Stimulated activated CD4-positive, alpha-beta T cell treated with anti-CD3 and anti-CD28 coated beads, Interleukin-4, amount 100 ng/mL, for 48 hours (primary cell): ENCODE results near the gene SCUBE1.
A peak's percentile ranks its signal among the peaks of the same experiment; 100 is the strongest.

ENCODE experiments used
- DNase-seq, 2 donors: peaks; one replicate each; pipeline ENCODE4 v3.0.0-alpha.2; 2020; ENCODE audit warnings: low read depth in 2 of 2

SCUBE1 gene

DNA sequence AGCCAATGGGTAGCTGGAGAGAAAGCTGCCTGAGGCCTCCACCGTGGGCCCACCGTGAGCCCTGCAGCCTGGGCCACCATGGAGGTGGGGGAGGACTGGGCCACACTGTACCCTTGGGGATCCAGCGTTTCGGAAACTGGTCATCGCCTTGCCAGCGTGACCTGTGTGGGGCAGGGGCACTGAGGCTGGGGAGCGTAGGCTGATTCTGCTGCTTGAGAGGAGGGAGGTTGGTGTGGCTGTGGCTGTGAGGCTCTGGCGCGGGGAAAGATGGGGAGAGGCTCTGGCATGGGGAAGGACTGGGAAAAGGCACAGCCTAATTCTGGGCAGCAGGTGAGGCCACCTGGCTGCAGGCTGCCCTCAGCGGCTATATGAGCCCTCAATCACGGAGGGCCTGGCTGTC, 143.6 kb downstream of the SCUBE1 start:
- DNase-seq, result no peak

DNA sequence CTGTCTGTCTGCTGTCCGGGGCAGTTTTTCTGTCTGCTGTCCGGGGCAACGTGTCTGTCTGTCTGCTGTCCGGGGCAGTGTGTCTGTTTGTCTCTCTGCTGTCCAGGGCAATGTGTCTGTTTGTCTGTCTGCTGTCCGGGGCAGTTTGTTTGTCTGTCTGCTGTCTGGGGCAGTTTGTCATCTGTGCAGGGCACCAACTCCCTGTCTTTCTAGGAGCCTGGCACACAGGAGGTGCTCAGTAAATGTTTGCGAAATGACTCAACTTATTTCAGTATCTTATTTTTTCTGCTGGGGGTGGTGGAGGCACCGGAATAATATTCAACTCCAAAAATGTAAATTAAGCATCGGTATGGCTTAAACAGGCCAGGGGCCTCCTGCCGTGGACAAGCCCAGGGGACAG, 144.2 kb downstream of the SCUBE1 start:
- DNase-seq, result no peak

DNA sequence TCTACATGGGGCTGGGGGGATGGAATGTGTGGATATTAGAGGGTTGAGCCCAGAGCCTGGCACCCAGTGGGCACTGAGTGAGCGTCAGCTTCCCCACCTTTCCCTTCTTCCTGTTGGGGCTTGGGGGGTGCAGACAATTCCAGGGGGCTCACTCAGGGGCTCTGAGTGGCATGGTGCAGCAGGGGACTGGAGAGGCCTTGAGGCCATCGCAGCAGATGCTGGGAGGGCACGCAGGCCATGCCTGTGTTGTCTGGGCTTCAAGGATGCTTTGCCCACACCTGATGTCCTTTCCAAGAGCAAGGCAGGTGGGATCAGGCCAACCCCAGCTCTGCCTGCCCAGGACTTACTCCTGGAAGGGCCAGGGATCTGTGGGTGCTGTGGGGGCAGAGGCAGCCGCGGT, 145.0 kb downstream of the SCUBE1 start:
- no peak for DNase-seq

DNA sequence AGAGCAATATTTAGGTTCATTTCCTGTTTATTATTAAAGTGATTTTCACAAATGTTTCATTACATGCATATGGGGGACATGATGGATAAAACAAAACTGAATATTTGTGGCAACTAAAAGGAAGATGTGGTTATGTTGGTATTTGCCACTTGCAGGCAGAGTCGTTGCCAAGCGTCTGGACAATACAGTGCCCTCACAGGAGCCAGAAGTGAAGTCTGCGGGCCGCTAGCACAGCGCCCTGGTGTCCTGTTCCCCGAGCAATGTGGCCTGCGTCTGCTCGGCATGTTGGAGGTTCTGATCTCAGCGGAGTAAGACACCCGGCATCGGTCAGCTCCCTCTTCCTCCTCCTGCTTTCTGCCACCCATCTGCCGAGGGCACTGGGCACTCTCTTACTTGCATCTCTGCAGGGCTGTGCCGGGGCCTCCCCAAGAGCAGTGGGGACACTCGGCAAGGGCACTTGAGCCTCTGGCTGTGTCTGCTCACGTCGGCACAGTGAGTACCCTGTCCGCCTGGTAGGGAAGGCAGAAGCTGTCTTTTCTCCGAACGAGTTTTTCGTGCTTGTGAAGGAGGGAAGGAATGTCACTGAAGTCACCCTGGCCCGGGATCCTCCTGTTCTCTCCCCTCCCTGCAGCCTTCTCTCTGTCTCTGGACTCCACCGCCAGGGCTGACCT, 145.8 kb downstream of the SCUBE1 start:
- DNase-seq, result no peak

DNA sequence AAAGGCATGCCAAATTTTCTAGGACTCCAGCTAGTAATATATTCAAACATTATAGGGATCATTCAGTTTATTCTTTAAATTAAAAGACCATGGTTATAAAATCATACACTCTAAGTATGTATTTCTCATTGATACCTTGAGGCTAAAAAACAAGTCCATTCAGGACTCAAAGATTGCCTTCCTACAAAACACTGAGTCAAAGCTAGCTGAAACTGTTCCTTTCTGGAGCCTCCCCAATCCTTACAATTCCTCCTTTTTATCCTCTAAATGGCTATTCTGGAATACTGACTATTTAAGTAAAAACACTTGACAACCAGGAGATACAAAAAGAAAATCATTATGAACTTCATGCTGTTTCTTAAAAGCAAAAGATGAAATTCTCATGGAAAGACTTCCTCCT, 151.3 kb downstream of the SCUBE1 start:
- DNase-seq, result no peak

DNA sequence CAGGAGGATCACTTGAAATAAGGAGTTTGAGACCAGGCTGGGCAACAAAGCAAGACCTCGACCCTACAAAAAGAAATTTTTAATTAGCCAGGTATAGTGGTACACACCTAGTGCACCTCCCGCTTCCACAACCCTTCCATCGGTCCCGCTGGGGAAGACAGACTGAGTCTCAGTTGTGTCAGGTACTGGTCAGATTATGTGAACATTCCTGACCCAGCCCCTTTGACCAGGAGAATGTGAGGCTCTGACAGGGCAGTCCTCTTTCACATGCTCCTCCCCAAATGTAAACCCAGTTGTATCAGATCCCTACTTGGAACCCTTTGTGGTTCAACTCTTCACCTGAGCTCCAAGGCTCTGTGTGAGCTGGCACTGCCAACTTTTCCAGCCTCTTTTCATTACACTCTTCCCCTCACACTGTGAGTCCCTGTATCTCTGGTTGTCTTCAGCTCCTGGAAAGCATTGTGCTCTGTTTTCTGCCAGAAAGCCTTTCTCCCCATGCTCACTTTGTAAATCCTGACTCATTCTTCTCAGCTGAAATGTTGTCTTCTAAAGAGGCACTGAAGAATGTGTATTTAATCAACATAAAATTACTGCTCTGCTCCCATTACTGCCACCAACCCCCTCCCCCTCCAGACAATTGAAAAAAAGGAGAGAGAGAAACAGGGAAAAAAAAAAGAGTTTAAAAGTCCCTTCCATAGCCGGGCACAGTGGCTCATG, 154.2 kb downstream of the SCUBE1 start:
- no peak for DNase-seq

DNA sequence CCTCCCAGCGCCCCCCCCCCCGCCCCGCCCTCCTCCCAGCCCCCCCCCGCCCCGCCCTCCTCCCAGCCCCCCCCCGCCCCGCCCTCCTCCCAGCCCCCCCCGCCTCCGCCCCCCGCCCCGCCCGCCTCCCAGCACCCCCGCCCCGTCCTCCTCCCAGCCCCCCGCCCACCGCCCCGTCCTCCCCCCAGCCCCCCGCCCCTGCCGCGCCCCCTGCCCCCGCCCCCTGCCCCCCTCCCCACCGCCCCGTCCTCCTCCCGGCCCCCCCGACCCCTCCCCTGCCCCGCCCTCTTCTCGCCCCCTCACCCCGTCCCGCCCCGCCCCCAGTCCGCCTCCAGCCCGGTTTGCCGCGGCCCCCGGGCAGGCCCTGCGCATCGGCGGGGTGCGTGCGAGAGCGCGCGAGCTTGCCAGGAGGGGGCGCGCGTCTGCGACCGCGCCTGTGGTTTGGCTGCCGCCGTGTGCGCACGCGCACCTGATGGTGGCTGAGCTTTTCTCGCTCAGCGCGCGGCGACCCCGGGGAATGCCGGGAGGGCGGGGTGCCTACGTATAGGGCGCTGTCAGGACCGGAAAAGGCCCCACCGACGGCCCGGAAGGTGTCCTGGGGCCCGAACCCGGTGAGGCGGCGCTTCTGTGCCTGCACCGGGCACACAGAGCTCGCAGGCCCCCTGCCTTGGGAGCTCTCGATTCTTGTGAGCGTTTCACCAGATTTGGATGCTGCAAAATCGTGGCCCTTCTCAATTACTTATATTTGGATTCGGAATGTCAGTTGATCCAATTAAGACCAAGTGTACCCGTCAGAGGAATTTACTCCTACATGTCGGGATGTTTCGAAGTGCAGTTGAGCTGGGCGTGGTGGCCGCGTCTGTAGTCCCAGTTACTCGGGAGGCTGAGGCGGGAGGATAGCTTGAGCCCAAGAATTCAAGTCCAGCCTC, 155.7 kb downstream of the SCUBE1 start:
- peak; percentile 93 to 94 for DNase-seq

DNA sequence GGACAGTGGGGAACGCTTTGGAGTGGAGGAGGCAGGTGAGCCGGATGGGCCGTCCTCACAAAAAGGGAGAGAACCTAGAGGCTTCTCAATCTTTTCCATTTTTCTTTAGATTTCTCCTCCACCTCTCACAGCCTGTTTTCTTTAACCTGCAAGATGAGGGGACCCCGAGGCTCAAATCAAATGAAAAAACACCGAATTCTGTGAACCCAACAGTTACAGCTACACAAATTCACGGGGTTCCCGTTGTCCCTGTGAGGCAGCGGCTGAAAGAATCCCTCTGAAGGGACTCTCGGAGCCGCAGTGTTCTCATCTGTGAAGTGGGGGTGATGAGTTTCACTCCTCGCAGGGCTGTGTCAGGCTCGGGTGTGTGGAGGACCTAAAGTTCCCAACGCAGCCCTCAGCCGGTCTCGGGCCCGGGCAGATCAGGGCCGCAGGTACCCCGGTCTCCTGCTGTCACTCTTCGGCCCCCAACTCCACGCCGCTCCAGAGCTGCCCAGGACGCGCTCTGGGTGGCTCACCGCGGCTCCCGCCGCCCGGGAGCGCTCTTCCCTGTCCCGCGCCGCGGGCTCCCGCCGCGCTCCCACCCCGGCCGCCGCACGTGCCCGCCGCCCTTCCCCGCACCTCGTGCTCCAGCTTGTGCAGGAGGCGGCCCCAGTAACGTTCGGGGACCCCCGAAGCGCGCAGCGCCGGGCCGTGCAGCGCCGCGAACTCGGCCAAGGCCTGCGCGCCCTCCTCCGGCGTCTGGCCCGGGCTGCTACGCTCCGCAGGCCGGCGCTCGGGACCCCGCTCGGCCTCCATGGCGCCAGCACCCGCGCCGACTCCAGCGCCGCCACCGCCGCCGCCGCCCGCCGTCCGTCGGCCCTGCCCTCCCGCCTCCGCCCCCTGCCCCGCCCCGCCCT, 156.7 kb downstream of the SCUBE1 start, which contains the start of gene TTLL12:
Gene TTLL12, minus strand, starts transcription at position 863 of the 899 bp plus-strand sequence. Its CDS starts 65 bp downstream, at position 798.
- DNase-seq, result peak; percentile 48 to 49

DNA sequence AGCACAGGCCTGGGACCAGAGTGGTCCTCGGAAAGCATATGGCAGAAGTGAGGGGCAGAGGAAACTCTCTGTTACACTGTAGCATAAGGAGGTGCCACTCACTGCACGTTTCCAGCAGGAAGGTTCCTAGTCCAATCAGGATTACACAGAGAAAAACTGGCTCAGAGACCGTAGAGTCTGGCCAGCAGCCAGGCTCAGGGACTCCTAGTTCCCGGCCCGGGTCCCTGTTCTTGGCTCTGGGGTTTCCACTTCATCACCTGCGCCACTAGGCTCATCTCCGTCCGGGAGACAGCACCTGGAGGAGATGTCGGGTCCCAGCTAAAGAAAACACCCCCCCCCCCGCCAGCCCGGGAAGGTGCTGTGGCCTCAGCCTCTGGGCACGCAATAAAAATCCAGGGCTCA, 157.3 kb downstream of the SCUBE1 start:
- no peak for DNase-seq

DNA sequence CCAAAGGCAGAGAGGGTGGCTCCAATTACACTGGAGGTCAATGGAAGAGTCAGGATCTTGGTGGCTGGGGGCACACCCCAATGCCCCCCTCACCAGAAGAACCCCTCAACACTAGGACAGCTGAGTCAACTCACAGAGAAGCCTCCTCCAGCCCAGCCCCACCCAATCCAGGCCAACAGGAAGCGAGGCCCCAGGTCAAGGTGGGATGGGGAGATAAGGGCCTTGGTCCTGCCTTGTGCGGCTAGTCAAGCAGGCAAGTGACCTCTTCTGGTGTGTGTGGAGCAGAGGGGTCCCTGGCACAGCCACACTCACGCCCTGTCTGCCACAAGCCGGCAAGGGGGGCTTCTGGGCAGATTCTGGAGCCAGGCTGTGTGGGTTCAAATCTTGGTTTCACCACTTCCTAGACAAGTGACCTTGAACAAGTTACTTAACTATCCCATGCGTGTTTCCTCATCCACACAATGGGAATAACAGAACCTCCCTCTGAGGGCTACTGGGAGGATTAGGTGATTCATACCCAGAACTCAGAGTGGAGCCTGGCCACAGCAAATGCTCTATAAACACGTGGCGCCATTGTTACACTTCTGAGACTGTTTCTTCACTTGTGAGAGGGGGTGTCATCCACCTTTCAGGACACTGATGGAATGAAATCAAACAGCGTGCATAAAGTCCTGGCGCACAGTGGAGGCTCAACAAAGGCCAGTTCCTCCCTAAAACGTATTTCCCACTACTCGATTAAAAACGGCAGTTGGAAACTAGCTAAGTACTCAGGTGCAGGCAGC, 159.5 kb downstream of the SCUBE1 start:
- no peak for DNase-seq

DNA sequence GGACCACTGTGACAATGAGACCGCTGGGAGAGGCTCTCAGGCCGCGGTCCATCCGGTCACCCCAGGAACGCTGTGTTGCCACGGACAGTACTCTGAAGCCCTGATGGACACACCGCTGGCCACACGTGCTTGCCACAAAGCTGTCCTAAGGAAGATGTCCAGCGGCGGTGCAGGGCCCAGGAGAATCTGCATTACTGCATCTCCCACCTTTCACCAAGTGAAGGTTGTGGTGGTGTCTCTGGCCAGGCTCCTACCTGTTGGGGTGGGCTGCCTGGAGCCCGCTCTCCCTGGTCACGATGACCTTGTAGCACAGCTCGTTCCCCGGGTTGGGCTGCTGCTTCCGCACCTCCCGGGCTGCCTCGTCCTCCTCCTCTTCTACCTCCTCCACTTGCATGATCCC, 160.4 kb downstream of the SCUBE1 start:
- no peak for DNase-seq

DNA sequence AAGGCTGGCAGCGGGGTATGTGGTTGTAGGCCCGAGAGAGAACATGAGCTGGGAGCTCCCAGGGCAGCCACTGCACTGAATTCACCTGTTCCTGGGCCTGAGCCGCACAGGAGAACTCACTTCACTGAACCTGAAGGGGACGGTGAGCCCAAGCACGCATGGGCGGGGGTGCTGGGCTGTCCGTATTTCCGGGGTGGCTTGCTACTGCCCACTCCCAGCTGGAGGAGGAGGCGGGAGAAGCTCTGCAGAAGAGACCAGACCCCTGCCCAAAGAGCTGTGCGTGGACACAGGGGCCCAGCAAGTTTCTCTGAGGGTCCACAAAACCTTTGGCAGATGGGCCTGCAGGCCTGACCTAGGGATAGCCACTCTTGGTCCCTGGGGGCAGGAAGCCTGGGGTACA, 161.1 kb downstream of the SCUBE1 start:
- no peak for DNase-seq

DNA sequence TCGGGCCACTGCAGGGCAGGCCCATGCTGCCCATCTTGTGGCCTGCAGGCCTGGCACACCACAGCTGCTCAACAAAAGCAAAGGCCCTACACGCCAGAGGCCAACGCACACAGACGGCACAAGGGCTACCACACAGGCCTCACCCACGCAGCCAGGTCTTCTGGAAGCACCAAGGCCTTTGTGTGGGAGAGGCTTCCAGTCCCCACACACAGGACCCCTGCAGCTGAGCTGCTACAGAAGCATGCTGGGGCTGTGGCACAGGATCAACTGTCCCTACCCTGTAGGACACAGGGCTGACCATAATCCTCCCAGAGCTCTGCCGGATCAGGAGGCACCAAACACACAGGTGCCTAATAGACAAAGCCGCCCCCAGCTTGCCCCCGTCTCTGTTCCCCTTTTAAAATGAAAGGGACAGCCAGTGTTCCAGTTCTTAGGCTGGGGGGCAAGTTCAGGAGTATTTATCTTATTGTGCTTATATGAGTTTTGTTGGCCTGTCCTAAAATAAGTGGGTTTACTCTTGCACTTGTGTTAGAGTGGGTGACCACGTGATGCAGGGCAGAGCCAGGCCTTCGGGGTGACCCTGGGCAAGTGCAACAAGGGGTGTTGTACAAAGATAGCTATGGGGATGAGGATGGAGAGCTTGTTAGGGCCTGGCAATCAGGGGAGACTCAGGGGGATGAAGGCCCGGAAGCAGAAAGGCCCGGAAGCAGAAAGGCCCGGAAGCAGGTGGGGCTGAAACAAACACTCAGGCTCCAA, 161.7 kb downstream of the SCUBE1 start:
- DNase-seq, result no peak

DNA sequence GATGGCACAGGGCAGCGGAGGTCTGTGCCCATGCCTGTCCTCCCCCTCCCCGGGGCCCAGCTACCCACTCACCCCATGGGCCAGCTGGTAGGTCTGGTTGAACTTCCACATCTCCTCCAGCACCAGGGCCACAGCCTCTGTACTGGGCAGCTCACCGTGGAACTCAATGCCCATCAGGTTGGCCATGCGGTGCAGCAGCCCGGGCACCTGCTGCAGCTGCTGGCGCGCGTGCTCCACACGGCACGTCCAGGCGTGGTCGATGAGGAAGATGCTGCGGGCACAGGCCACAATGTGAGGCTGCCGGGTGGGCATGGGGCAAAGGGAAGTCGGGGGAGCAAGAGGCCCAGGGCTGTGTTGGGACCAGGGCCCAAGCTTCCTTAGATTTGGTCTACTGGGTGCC, 162.5 kb downstream of the SCUBE1 start:
- no peak for DNase-seq

DNA sequence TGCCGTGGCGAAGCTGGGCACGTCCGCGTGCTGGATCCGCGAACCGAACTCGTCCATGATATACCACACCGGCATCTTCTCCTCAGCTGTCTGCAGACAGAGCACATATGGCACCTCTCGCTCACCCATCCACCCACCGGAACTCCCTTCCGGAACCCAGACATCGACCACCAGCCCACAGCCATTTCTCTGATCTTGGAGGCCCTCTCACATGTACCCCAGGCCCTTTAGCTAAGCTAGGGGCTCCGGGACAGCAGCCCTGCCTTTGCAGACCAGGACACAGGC, 163.3 kb downstream of the SCUBE1 start:
- DNase-seq, result no peak

DNA sequence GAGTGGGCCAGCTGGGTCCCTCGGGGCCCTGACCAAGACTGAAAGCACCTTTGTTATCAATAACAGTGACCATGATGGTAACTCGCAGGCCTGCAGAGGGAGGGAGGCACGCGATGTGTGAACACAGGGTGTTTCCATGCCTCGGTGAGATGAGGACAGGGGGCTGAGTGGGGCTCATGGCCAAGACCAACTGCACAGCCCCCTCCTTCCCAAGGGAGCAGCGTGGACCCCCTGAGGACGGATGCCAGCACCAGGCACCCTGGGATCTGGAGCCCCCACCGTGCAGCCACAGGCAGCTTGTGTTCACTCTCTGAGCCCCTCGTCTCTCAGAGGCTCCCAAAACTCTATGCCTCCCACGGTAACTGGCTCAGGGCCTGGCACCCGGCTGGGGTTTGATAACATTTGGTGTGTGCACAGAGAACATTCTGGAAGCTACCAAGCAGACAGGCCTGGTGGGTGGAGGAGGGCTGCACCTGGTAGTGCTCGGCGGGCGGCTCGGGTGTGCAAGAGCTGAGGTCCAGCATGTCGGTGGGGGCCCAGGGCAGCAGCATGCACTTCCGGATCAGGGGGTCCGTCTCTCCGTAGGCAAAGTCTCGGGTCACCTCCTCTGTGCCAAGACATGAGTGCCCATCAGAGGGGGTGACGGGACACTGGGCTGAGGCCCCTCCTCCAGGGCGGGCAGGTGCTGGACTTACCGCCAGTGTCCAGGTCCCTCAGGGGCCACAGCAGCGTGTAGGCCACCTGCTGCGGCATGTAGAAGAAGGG, 163.8 kb downstream of the SCUBE1 start:
- no peak for DNase-seq

DNA sequence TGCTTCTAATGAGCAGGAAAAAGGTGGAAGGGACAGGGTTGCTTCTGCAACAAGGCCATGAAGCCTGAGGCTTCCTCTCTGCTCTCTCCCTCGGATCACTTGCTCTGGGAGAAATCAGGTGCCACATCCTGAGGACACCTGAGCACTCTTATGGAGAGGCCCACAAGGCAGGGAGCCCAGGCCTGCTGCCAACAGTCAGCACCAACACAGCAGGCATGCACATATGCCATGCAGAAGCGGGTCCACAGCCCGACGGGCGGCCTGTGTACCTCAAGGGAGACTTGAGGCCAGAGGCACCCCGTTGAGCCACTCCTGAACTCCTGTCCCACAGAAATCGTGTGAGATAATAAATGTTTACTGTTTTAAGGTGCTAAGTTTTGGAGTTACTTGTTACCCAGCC, 165.7 kb downstream of the SCUBE1 start:
- DNase-seq, result no peak

DNA sequence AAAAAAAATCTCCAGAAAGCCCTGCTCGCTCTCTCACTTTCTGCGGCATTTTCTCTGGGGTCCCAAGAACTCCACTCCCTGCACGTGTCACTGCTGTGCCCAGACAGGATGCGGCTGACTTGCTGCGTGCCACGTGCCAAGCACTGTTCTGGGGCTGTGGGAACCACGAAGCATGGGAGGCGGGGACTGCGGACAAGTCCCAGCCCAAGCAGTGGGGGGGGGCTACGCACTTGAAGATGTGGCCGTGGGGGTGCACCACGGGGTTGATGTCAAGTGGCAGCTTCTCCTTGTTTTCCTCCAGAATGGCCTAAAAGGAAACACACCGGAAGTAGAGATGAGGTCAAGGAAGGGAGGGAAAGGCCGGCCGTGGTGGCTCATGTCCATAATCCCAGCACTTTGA, 167.1 kb downstream of the SCUBE1 start:
- DNase-seq, result no peak

DNA sequence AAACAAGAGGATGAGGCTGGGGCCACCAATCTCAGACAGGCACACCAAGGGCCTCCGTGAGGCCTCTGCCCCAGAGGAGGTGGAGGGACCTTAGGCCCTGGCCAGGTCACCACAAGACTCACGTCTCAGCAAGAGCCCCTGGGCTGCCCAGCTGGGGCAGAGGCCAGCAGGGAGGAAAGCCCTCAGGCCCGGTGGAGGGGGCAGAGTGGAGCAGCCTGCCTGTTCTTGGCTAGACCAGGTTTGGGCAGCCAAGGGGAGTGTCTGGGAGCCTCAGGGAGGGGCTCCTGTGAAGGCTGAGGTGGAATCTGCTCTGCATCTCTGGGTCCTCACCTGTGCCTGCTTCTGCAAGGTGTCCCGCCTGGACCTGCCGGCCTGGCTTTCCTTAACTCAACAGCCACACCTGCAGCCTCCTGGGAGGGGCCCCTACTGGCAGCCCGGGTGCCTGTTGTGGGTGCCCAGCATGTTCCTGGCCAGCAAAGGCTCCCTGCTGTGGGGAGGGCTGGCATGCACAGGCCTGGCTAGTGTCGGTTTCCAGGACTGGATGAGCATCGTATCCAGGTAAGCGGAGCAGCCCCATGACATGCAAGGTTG, 168.1 kb downstream of the SCUBE1 start:
- no peak for DNase-seq
